ENCODE data around the gene SUDS3. TPM values are rescaled to one million over a fixed set of nuclear protein-coding genes. Genes with fewer than 3 reads are reported as not detected.

SUDS3 gene
- total and polyA plus RNA-seq, 12 donors, result 7.5 to 28.0 (median 21.6) TPM

- no peak for DNase-seq
- Histone ChIP-seq H3K4me3 (peak overlapping the region in 1 of 10 donors; percentile 46), H3K9me3 (no peaks in the 10 kb centered on the region), H3K27me3 (no peaks in the 10 kb centered on the region), H3K27ac (peak overlapping the region in 7 of 10 donors; percentile 9 to 85 (median 45)), H3K36me3 (peaks cover 0 to 3% (median 0%) of the 10 kb centered on the region in 9 donors), H3K4me1 (peaks cover 5 to 71% (median 21%) of the 10 kb centered on the region in 9 donors)
- peak in 7 of 8 donors; percentile 38 to 85 (median 50) for ATAC-seq
- TF ChIP-seq CTCF (IDR thresholded peaks at IDR 0.05), result no peak
- WGBS, 2 donors, result 41 to 45% methylated on average over 1 of the region's 1 CpG
- intact Hi-C loops (cut with DNase I), result loop anchor here in 1 of 10 donors (10.0 kb wide), 1 partner anchor 52 kb away; no protein-coding TSS in a partner anchor
Measured at GRCh38 chr12:118356809-118357256, 19.5 kb upstream of the SUDS3 start.

GRCh38 chr12:118357257-118358007 lies 18.9 kb upstream of the SUDS3 start:
- intact Hi-C loops (cut with DNase I), result loop anchor here in 1 of 10 donors (10.0 kb wide), 1 partner anchor 53 kb away; no protein-coding TSS in a partner anchor

GRCh38 chr12:118358008-118358359 lies 18.4 kb upstream of the SUDS3 start:
- WGBS, 2 donors, result 90 to 96% methylated on average over 1 of the region's 1 CpG
- peak overlapping the region in 1 of 10 donors; percentile 85 for H3K27ac ChIP-seq
- peaks cover 0 to 3% (median 0%) of the 10 kb centered on the region in 9 donors for H3K36me3 ChIP-seq
- peak overlapping the region in 1 of 10 donors; percentile 46 for H3K4me3 ChIP-seq
- ATAC-seq (no peak), DNase-seq (no peak)
- peaks cover 5 to 80% (median 21%) of the 10 kb centered on the region in 9 donors for H3K4me1 ChIP-seq
- intact Hi-C loops (cut with DNase I), result loop anchor here in 1 of 10 donors (10.0 kb wide), 1 partner anchor 53 kb away; no protein-coding TSS in a partner anchor
- no peaks in the 10 kb centered on the region for H3K27me3 ChIP-seq
- H3K9me3 ChIP-seq, result no peaks in the 10 kb centered on the region
- no peak for TF ChIP-seq CTCF (IDR thresholded peaks at IDR 0.05)

More at GRCh38 chr12:118357257-118358007, 18.9 kb upstream of the SUDS3 start:
- Histone ChIP-seq H3K4me1 (peaks cover 5 to 77% (median 21%) of the 10 kb centered on the region in 9 donors), H3K36me3 (peaks cover 0 to 3% (median 0%) of the 10 kb centered on the region in 9 donors), H3K4me3 (peak overlapping the region in 1 of 10 donors; percentile 46), H3K9me3 (no peaks in the 10 kb centered on the region), H3K27ac (peak overlapping the region in 7 of 10 donors; percentile 9 to 85 (median 45)), H3K27me3 (no peaks in the 10 kb centered on the region)
- peak in 1 of 9 donors; percentile 14 for TF ChIP-seq CTCF (IDR thresholded peaks at IDR 0.05)
- ATAC-seq (peak in 7 of 8 donors; percentile 80 to 89 (median 87)), DNase-seq (peak in 1 of 2 donors; percentile 74)
- WGBS, 2 donors, result 27 to 34% methylated on average over 7 of the region's 7 CpGs
